Peyer's patch (tissue), 4 donors: ENCODE measurements around the gene EFCAB10. TPM values are rescaled to one million over a fixed set of nuclear protein-coding genes. Genes with fewer than 3 reads are reported as not detected.
"Not testable (repeated sequence)": the region's sequence is repeated elsewhere in the genome, so short reads cannot be mapped to it uniquely, and the experiment has no call there.

Experiments
- DNase-seq, 3 donors: peaks; one replicate each; pipeline ENCODE4 v3.0.0-alpha.2; 2017 to 2019
- H3K27ac ChIP-seq, 4 donors: fragments of 200-600 bp; sonication (generic); one replicate each; pipeline ENCODE4 v1.5.1; 2016 to 2019
- H3K27me3 ChIP-seq, 2 donors: fragments of 200-600 bp; sonication (generic); one replicate each; pipeline ENCODE4 v1.5.1; 2019
- H3K36me3 ChIP-seq, 3 donors: fragments of 200-600 bp; sonication (generic); one replicate each; pipeline ENCODE4 v1.5.1; 2016 to 2019
- H3K4me1 ChIP-seq, 4 donors: fragments of 200-600 bp; sonication (generic); one replicate each; pipeline ENCODE4 v1.5.1; 2016 to 2019
- H3K4me3 ChIP-seq, 4 donors: fragments of 200-600 bp; sonication (generic); 1 replicate in 3 of 4; 2 replicates in 1 of 4; pipeline ENCODE4 v1.5.1; 2016 to 2019; ENCODE audit warnings: mild to moderate bottlenecking in 1 of 4
- H3K9me3 ChIP-seq, 4 donors: fragments of 200-600 bp; sonication (generic); one replicate each; pipeline ENCODE4 v1.5.1; 2016 to 2019; ENCODE audit warnings: mild to moderate bottlenecking in 1 of 4
- POLR2A ChIP-seq, 2 donors: fragments of 450-650 bp; IDR thresholded peaks; one replicate each; pipeline ENCODE4 v1.5.1; 2017; ENCODE audit warnings: antibody characterized with exemption in 2 of 2, mild to moderate bottlenecking in 2 of 2, moderate library complexity in 2 of 2
- total RNA-seq, 4 donors: library from RNA; depleted of rRNA; stranded (reverse); fragments of >200 nt; gene quantifications; one replicate each; pipeline ENCODE4 v1.1.0, GENCODE V29; 2016
- TF ChIP-seq, protein P1 (sequence below), 6 experiments: fragments of 450-650 bp in 4 of 6; fragments of 200-600 bp in 2 of 6; sonication (generic) in 1 of 6; IDR thresholded peaks; one replicate each; pipeline ENCODE4 v1.5.1; 2017 to 2019; ENCODE audit warnings: antibody characterized with exemption in 6 of 6, mild to moderate bottlenecking in 3 of 6, moderate library complexity in 1 of 6

Gene EFCAB10
- total RNA-seq, 4 donors from 2014 or later = not detected

DNA sequence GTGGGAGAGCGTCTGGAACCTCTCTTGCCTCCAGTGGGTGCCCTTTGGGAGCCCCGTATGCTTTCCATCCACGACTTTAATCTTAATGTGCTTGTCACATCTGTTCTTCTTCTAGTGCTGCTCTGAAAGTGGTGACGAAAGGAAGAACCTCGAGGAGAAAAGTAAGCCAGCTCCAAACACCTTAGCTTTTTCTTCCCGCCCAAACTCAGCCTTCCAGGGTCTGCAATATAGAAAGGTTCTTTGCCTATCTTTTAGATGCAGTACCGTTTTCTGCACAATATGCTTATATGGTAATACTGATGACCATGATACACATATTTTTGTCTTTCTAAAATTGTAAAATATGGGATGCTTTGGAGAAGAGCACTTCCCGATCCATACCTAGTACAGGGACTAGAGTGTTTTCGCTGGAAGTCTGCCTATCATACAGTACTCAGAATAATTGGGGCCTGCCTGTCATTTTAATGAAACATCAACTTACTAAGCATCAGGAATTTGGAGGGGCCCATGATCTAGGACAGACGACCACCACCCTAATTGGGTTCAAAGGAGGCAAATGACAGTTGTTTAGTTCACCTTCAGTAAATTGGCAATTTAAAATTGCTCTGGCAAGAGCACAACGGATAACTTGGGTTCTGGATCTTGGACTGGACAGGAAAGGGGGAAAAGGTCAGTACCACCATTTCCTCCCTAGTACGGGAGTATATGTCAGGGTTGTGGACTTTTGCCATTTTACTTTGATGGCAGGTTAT, 48.4 kb downstream of the EFCAB10 start:
- DNase-seq = no peak
- Histone ChIP-seq H3K4me3 (peak overlapping the region; percentile 63 to 79 (median 72)), H3K27me3 (no peaks in the 10 kb centered on the region), H3K27ac (peak overlapping the region; percentile 83 to 88 (median 84)), H3K9me3 (no peaks in the 10 kb centered on the region), H3K4me1 (peaks cover 0 to 15% (median 6%) of the 10 kb centered on the region in 4 donors), H3K36me3 (peaks cover 0 to 19% (median 0%) of the 10 kb centered on the region in 3 donors)
- TF ChIP-seq, protein P1, sequence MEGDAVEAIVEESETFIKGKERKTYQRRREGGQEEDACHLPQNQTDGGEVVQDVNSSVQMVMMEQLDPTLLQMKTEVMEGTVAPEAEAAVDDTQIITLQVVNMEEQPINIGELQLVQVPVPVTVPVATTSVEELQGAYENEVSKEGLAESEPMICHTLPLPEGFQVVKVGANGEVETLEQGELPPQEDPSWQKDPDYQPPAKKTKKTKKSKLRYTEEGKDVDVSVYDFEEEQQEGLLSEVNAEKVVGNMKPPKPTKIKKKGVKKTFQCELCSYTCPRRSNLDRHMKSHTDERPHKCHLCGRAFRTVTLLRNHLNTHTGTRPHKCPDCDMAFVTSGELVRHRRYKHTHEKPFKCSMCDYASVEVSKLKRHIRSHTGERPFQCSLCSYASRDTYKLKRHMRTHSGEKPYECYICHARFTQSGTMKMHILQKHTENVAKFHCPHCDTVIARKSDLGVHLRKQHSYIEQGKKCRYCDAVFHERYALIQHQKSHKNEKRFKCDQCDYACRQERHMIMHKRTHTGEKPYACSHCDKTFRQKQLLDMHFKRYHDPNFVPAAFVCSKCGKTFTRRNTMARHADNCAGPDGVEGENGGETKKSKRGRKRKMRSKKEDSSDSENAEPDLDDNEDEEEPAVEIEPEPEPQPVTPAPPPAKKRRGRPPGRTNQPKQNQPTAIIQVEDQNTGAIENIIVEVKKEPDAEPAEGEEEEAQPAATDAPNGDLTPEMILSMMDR (IDR thresholded peaks at IDR 0.05) = no peak
- no peak for TF ChIP-seq POLR2A (IDR thresholded peaks at IDR 0.05)

DNA sequence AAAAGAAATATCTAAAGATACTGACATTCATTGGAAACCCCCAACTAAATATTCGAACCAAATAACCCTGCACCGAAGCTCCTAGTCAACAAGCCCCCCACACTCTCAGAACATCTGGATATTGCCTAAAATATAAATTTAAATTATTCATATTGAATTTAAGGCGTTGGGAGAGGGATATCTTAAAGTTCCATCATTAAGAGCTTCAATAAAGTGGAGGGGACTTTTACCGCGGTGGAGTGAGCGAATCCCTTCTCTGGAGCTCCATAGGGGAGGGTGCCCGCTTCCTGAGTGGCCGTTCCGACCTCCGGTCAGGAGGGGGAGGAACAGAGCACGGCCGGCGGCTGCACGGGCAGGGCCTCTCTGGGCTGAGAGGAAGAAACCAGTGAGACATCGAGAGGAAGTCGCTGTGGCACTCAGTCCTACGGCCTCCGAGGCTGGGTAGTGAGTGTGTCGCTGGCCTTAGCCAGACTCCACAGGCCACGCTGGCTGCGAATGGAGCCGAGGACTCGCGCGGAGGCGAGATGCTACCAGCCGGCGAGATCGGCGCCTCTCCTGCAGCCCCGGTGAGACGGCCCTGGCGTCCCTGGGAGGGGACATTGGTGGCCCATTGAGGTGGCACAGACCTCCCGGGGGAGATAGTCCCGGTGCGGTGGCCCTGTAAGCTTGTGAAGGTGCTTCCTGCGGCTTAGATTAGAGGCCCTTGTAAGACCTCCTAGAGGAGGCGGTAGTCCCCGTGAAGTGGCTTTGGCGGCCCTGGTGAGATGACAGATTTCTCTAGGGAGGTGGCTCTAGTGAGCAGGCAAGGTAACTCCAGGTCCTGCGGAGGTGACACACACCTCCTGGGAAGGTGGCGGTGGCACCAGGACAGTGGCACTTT, 49.3 kb downstream of the EFCAB10 start, which contains the start of gene RINT1:
RINT1 (plus strand) TSS at position 410 of the 880 bp plus-strand sequence; CDS start at position 525, 115 bp downstream.
- H3K4me3 ChIP-seq = peak within 1 kb of the TSS; percentile 63 to 79 (median 72)
- H3K4me1 ChIP-seq = peaks cover 0 to 15% (median 6%) of the 10 kb centered on the region in 4 donors
- DNase-seq = peak; percentile 89 to 96 (median 92)
- peaks cover 0 to 11% (median 0%) of the 10 kb centered on the region in 3 donors for H3K36me3 ChIP-seq
- TF ChIP-seq, protein P1 (IDR thresholded peaks at IDR 0.05) = peak; percentile 21 to 69 (median 52)
- peak; percentile 71 to 93 for TF ChIP-seq POLR2A (IDR thresholded peaks at IDR 0.05)
- H3K27ac ChIP-seq = peak within 1 kb of the TSS; percentile 83 to 88 (median 84)
- no peaks in the 10 kb centered on the region for H3K9me3 ChIP-seq
- no peaks in the 10 kb centered on the region for H3K27me3 ChIP-seq

DNA sequence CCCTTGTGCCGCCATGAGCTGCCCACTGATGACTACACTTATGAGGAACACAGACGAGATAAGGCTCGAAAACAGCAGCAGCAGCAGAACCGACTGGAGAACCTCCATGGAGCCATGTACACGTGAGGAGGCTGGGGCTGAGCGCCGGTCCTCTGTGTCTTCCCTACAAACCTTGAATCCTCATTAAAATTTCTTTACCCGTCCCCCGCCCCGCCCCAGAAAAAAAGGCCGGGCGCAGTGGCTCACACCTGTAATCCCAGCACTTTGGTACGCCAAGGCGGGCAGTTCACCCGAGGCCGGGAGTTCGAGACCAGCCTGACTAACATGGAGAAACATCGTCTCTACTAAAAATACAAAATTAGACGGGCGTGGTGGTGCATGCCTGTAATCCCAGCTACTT, 50.7 kb downstream of the EFCAB10 start:
- no peaks in the 10 kb centered on the region for H3K36me3 ChIP-seq
- H3K9me3 ChIP-seq = no peaks in the 10 kb centered on the region
- H3K4me1 ChIP-seq = peaks cover 0 to 15% (median 6%) of the 10 kb centered on the region in 4 donors
- no peak overlapping the region for H3K27ac ChIP-seq
- H3K27me3 ChIP-seq = no peaks in the 10 kb centered on the region
- DNase-seq = no peak
- TF ChIP-seq POLR2A (IDR thresholded peaks at IDR 0.05) = no peak
- TF ChIP-seq, protein P1 (IDR thresholded peaks at IDR 0.05) = no peak
- H3K4me3 ChIP-seq = no peak overlapping the region

DNA sequence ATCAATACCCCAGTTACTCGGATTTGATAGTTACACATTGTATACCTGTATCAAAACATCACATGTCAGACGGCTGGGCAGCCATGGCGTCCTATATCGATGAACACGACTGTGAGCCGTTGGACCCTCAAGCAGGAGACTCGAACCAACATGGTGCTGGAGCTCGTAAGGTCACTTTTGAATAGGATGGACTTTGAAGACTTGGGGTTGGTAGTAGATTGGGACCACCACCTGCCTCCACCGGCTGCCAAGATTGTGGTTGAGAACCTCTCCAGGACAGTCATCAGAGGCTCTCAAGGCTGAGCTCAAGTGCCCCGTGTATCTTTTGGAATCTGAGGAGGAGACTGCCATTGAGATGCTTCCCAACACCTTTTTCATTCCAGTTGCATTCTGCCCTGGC, 51.2 kb downstream of the EFCAB10 start:
- no peak for TF ChIP-seq POLR2A (IDR thresholded peaks at IDR 0.05)
- TF ChIP-seq, protein P1 (IDR thresholded peaks at IDR 0.05) = no peak
- H3K9me3 ChIP-seq = no peaks in the 10 kb centered on the region
- H3K36me3 ChIP-seq = no peaks in the 10 kb centered on the region
- no peak overlapping the region for H3K27ac ChIP-seq
- peaks cover 0 to 15% (median 6%) of the 10 kb centered on the region in 4 donors for H3K4me1 ChIP-seq
- no peaks in the 10 kb centered on the region for H3K27me3 ChIP-seq
- DNase-seq = no peak
- H3K4me3 ChIP-seq = no peak overlapping the region

DNA sequence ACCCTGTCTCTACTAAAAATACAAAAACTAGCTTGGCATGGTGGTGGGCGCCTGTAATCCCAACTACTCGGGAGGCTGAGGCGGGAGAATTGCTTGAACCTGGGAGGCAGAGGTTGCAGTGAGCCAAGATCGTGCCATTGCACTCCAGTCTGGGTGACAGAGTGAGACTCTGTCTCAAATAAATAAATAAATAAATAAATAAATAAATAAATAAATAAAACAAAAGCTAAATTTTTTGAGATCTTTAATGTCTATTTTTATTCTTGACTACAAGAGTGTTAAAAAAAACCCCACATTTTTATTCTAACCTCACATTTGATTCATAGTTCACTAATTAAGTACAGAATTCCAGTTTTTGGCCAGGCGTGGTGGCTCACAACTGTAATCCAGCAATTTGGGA, 53.6 kb downstream of the EFCAB10 start:
- not testable (repeated sequence) for H3K9me3 ChIP-seq, H3K4me3 ChIP-seq, H3K27ac ChIP-seq, H3K36me3 ChIP-seq, H3K27me3 ChIP-seq, DNase-seq, H3K4me1 ChIP-seq
